HepG2 (cell line): Measurements from ENCODE around the gene IPO8. TPM values are rescaled to one million over a fixed set of nuclear protein-coding genes. Genes with fewer than 3 reads are reported as not detected.

Source experiments
- CBX2 ChIP-seq, 2 experiments: fragments of 200-600 bp in 1 of 2; sonication (generic); formaldehyde crosslinking in 1 of 2; IDR thresholded peaks; 2 replicates each; pipeline versions ENCODE4 v1.7.0 to v1.8.1; 2018 to 2022; ENCODE audit warnings: low read depth in 2 of 2, low read length in 1 of 2, mild to moderate bottlenecking in 1 of 2, missing genetic modification reagents in 1 of 2
- MEIS1 ChIP-seq: sonication (generic); formaldehyde crosslinking; IDR thresholded peaks from 2 replicates; pipeline ENCODE4 v1.9.0; 2021; ENCODE audit warnings: mild to moderate bottlenecking, missing genetic modification reagents, moderate library complexity, borderline replicate concordance
- MXI1 ChIP-seq: IDR thresholded peaks from 3 replicates; pipeline ENCODE4 v1.6.1; 2012; ENCODE audit warnings: low read depth, low read length, inconsistent platforms, borderline replicate concordance
- PBX3 ChIP-seq: sonication (generic); formaldehyde crosslinking; IDR thresholded peaks from 2 replicates; pipeline ENCODE4 v1.8.1; 2023; ENCODE audit warnings: missing genetic modification reagents, inconsistent platforms, borderline replicate concordance
- PHF21A ChIP-seq: sonication (generic); formaldehyde crosslinking; IDR thresholded peaks from 2 replicates; pipeline ENCODE4 v1.5.0; 2020; ENCODE audit warnings: mild to moderate bottlenecking, missing genetic modification reagents
- REL ChIP-seq: sonication (generic); formaldehyde crosslinking; conservative IDR thresholded peaks from 2 replicates; pipeline ENCODE4 v1.8.0; 2022; ENCODE audit warnings: mild to moderate bottlenecking, missing genetic modification reagents, moderate library complexity
- SAP130 ChIP-seq: IDR thresholded peaks from 2 replicates; pipeline ENCODE4 v1.6.1; 2016; ENCODE audit warnings: low read depth
- SMYD3 ChIP-seq: sonication (generic); formaldehyde crosslinking; IDR thresholded peaks from 2 replicates; pipeline ENCODE4 v1.8.1; 2023; ENCODE audit warnings: mild to moderate bottlenecking, missing genetic modification reagents
- ZNF230 ChIP-seq: sonication (generic); formaldehyde crosslinking; IDR thresholded peaks from 2 replicates; pipeline ENCODE4 v1.4.0; 2020; ENCODE audit warnings: mild to moderate bottlenecking, missing genetic modification reagents
- ZNF292 ChIP-seq: sonication (generic); formaldehyde crosslinking; IDR thresholded peaks from 2 replicates; pipeline ENCODE4 v1.8.1; 2022; ENCODE audit warnings: mild to moderate bottlenecking, low read depth, missing genetic modification reagents, borderline replicate concordance
- ZNF614 ChIP-seq: IDR thresholded peaks from 2 replicates; pipeline ENCODE4 v1.6.1; 2018; ENCODE audit warnings: missing biosample characterization, missing genetic modification reagents, inconsistent platforms, borderline replicate concordance
- polyA plus RNA-seq, 8 experiments: library from polyadenylated mRNA; depleted of rRNA in 3 of 8; stranded (reverse) in 7 of 8; unstranded in 1 of 8; fragments of >200 nt; fragmentation: Illumina TruSeq in 4 of 8; extraction: Trizol in 4 of 8; gene quantifications; 2 replicates each; pipeline versions ENCODE4 v1.2.1 to v1.2.3, GENCODE V29; 2011 to 2016; ENCODE audit warnings: low read depth in 4 of 8, missing spikeins in 1 of 8, mixed read lengths in 1 of 8; ENCODE audit not compliant: insufficient read depth in 1 of 8
- total RNA-seq, 5 experiments: library from RNA; depleted of rRNA; stranded (reverse); fragments of >200 nt; fragmentation: Illumina TruSeq; extraction: Trizol; gene quantifications; 2 replicates each; pipeline ENCODE4 v1.2.3, GENCODE V29; 2016; ENCODE audit warnings: low read depth in 1 of 5
- TF ChIP-seq, protein P1 (sequence below): sonication (generic); formaldehyde crosslinking; IDR thresholded peaks from 2 replicates; pipeline ENCODE4 v1.4.0; 2020; ENCODE audit warnings: missing genetic modification reagents, low read depth, mild to moderate bottlenecking, borderline replicate concordance
- TF ChIP-seq, protein P2 (sequence below): sonication (generic); formaldehyde crosslinking; IDR thresholded peaks from 2 replicates; pipeline ENCODE4 v1.8.1; 2023; ENCODE audit warnings: mild to moderate bottlenecking, moderate library complexity, missing genetic modification reagents
- TF ChIP-seq, protein P3 (sequence below): sonication (generic); formaldehyde crosslinking; IDR thresholded peaks from 2 replicates; pipeline ENCODE4 v1.4.0; 2020; ENCODE audit warnings: missing genetic modification reagents
- TF ChIP-seq, protein P4 (sequence below): IDR thresholded peaks from 2 replicates; pipeline ENCODE4 v1.6.1; 2016; ENCODE audit warnings: low read depth, borderline replicate concordance
- TF ChIP-seq, protein P5 (sequence below): sonication (generic); formaldehyde crosslinking; IDR thresholded peaks from 2 replicates; pipeline ENCODE4 v1.5.0; 2020; ENCODE audit warnings: missing genetic modification reagents

The IPO8 gene
- total and polyA plus RNA-seq, 2 of the 13 experiments (the other 11 are each of a cell fraction or from before 2014, with no cell fraction given) = 6.3 to 21.8 TPM

DNA sequence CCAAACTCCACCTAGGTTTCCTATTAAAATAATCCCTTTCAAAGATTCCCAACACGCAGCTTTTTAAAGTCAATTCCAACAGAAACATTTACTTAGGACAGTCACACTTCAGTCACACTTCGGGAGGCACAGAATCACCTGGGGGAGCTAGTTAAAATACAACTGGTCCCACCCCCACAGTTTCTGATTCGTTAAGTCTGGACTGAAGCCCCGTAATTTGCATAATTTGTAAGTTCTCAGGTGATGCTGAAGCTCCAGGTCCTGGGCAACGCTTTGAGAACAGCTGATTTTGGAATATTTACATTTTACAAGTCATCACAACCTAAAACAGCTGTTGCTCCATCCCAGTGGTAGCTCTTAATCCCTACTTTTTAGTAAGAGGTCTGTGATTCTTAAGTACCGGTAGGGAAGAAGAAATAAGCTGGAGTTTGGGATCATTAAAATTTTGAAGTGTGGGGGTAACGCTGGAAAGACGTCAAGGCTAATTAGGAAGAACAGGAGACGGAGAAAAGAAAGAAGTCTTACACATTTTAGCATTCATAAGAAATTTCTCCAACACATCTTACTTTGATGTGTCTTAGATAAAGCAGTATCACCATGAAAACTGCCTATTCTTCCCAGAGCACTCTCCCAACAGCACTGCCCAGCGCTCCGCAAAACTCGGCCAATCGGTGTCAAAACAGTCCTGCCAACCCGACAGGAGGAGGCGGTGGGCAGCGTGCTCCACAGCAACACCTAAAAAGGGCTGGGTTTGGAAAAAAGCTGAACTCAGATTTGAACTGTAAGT is 1.1 kb downstream of the IPO8 start (continued):
- TF ChIP-seq, protein P1, sequence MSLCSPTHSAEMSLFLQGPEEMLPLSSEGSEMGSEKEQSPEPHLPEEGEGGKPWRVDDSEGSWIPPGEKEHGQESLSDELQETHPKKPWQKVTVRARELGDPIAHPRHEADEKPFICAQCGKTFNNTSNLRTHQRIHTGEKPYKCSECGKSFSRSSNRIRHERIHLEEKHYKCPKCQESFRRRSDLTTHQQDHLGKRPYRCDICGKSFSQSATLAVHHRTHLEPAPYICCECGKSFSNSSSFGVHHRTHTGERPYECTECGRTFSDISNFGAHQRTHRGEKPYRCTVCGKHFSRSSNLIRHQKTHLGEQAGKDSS = peak; percentile 71; the same call in 1 of the 2 replicates
- TF ChIP-seq ZNF614 (CRISPR knock-in tag) = no peak
- 0 out of 3 replicates have a peak, but pooled peaks have one; percentile 19 for TF ChIP-seq MXI1
- TF ChIP-seq, protein P2, sequence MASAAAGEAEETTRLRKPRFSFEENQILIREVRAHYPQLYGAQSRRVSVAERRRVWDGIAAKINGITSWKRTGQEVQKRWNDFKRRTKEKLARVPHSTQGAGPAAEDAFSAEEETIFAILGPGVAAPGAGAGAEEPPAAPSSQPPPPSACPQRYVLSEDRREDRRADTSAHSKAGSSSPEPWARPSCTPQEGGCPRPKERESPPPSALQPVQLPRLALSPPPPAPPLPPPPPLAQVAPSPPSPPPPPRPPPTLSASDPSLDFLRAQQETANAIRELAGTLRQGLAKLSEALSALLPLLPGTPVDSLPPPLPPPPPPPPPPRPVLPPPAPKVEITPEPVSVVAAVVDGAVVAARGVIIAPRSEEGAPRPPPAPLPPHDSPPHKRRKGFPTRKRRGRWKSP = no peak
- TF ChIP-seq, protein P3, sequence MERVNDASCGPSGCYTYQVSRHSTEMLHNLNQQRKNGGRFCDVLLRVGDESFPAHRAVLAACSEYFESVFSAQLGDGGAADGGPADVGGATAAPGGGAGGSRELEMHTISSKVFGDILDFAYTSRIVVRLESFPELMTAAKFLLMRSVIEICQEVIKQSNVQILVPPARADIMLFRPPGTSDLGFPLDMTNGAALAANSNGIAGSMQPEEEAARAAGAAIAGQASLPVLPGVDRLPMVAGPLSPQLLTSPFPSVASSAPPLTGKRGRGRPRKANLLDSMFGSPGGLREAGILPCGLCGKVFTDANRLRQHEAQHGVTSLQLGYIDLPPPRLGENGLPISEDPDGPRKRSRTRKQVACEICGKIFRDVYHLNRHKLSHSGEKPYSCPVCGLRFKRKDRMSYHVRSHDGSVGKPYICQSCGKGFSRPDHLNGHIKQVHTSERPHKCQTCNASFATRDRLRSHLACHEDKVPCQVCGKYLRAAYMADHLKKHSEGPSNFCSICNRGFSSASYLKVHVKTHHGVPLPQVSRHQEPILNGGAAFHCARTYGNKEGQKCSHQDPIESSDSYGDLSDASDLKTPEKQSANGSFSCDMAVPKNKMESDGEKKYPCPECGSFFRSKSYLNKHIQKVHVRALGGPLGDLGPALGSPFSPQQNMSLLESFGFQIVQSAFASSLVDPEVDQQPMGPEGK = 0 out of 2 replicates have a peak, but pooled peaks have one; percentile 21
- TF ChIP-seq PHF21A (CRISPR knock-in tag) = 0 out of 2 replicates have a peak, but pooled peaks have one; percentile 9
- TF ChIP-seq SAP130 = peak; percentile 43; the same call in 1 of the 2 replicates
- 0 out of 2 replicates have a peak, but pooled peaks have one; percentile 10 for TF ChIP-seq MEIS1
- no peak for TF ChIP-seq CBX2 (IDR thresholded peaks at IDR 0.05; ENCODE audit: low read depth, low read length)
- TF ChIP-seq CBX2 (CRISPR knock-in tag; IDR thresholded peaks at IDR 0.05; ENCODE audit: low read depth) = no peak
- TF ChIP-seq, protein P4, sequence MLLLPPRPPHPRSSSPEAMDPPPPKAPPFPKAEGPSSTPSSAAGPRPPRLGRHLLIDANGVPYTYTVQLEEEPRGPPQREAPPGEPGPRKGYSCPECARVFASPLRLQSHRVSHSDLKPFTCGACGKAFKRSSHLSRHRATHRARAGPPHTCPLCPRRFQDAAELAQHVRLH (CRISPR knock-in tag) = no peak
- no peak for TF ChIP-seq ZNF230 (CRISPR knock-in tag)
- TF ChIP-seq, protein P5, sequence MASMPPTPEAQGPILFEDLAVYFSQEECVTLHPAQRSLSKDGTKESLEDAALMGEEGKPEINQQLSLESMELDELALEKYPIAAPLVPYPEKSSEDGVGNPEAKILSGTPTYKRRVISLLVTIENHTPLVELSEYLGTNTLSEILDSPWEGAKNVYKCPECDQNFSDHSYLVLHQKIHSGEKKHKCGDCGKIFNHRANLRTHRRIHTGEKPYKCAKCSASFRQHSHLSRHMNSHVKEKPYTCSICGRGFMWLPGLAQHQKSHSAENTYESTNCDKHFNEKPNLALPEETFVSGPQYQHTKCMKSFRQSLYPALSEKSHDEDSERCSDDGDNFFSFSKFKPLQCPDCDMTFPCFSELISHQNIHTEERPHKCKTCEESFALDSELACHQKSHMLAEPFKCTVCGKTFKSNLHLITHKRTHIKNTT = no peak
- 0 out of 2 replicates have a peak, but pooled peaks have one; percentile 64 for TF ChIP-seq REL (CRISPR knock-in tag)
- no peak for TF ChIP-seq ZNF292 (CRISPR knock-in tag)
- no peak for TF ChIP-seq PBX3 (CRISPR knock-in tag)
- TF ChIP-seq SMYD3 (CRISPR knock-in tag) = no peak
- TF ChIP-seq, all 625 proteins: peak for 13
